SK-N-SH treated with all-trans-retinoic acid at 6 μM for 48 hours (cell line): ENCODE measurements around the gene CFD.

ENCODE experiments used
- ATAC-seq: fragments of 200-7000 bp; cut with Tn5 transposase; 3 replicates; pipeline ENCODE4 v1.9.1; 2020; ENCODE audit warnings: mild to moderate bottlenecking, moderate library complexity
- ARNTL ChIP-seq: fragments of 450-650 bp; formaldehyde crosslinking; IDR thresholded peaks from 2 replicates; pipeline ENCODE4 v1.5.0; 2020; ENCODE audit warnings: low read depth, mild to moderate bottlenecking, moderate library complexity, borderline replicate concordance
- BACH2 ChIP-seq: fragments of 250-450 bp; sonication (Bioruptor Pico); IDR thresholded peaks from 2 replicates; pipeline ENCODE4 v1.9.0; 2021; ENCODE audit warnings: mild to moderate bottlenecking, borderline replicate concordance
- CSDC2 ChIP-seq: fragments of 250-450 bp; sonication (Bioruptor Pico); IDR thresholded peaks from 2 replicates; pipeline ENCODE4 v1.5.0; 2020; ENCODE audit warnings: mild to moderate bottlenecking, moderate library complexity
- CSRNP3 ChIP-seq: fragments of 250-450 bp; sonication (Bioruptor Pico); IDR thresholded peaks from 2 replicates; pipeline ENCODE4 v1.5.1; 2021; ENCODE audit warnings: mild to moderate bottlenecking, moderate library complexity
- ESRRG ChIP-seq: fragments of 250-450 bp; sonication (Bioruptor Pico); IDR thresholded peaks from 2 replicates; pipeline ENCODE4 v1.6.1; 2021; ENCODE audit warnings: mild to moderate bottlenecking
- GLIS3 ChIP-seq: fragments of 250-450 bp; sonication (Bioruptor Pico); IDR thresholded peaks from 2 replicates; pipeline ENCODE4 v1.5.0; 2020; ENCODE audit warnings: mild to moderate bottlenecking, moderate library complexity
- ISL1 ChIP-seq: fragments of 250-450 bp; sonication (Bioruptor Pico); IDR thresholded peaks from 2 replicates; pipeline ENCODE4 v2.1.2; 2022; ENCODE audit warnings: mild to moderate bottlenecking, moderate library complexity
- OSR1 ChIP-seq: fragments of 250-450 bp; sonication (Bioruptor Pico); IDR thresholded peaks from 2 replicates; pipeline ENCODE4 v1.8.0; 2022; ENCODE audit warnings: moderate library complexity, mild to moderate bottlenecking, inconsistent platforms
- PATZ1 ChIP-seq: fragments of 250-450 bp; sonication (Bioruptor Pico); IDR thresholded peaks from 2 replicates; pipeline ENCODE4 v1.8.0; 2020; ENCODE audit warnings: mild to moderate bottlenecking, moderate library complexity, borderline replicate concordance
- POU6F1 ChIP-seq: fragments of 250-450 bp; sonication (Bioruptor Pico); IDR thresholded peaks from 2 replicates; pipeline ENCODE4 v1.8.0; 2021; ENCODE audit warnings: low read depth, mild to moderate bottlenecking, moderate library complexity, borderline replicate concordance
- PPARA ChIP-seq: fragments of 250-450 bp; sonication (Bioruptor Pico); IDR thresholded peaks from 2 replicates; pipeline ENCODE4 v1.5.0; 2020; ENCODE audit warnings: mild to moderate bottlenecking, borderline replicate concordance
- RARB ChIP-seq: fragments of 250-450 bp; sonication (Bioruptor Pico); IDR thresholded peaks from 2 replicates; pipeline ENCODE4 v1.8.0; 2021; ENCODE audit warnings: mild to moderate bottlenecking, moderate library complexity
- SNAI2 ChIP-seq: fragments of 250-450 bp; sonication (Bioruptor Pico); IDR thresholded peaks from 2 replicates; pipeline ENCODE4 v1.5.0; 2020; ENCODE audit warnings: mild to moderate bottlenecking, moderate library complexity
- TCF4 ChIP-seq: fragments of 250-450 bp; sonication (Bioruptor Pico); IDR thresholded peaks from 2 replicates; pipeline ENCODE4 v1.8.0; 2021; ENCODE audit warnings: mild to moderate bottlenecking, moderate library complexity, borderline replicate concordance
- TOX ChIP-seq: fragments of 250-450 bp; sonication (Bioruptor Pico); IDR thresholded peaks from 2 replicates; pipeline ENCODE4 v1.8.0; 2021; ENCODE audit warnings: mild to moderate bottlenecking, moderate library complexity, borderline replicate concordance
- TSHZ2 ChIP-seq: fragments of 250-450 bp; sonication (Bioruptor Pico); IDR thresholded peaks from 2 replicates; pipeline ENCODE4 v1.5.0; 2020; ENCODE audit warnings: mild to moderate bottlenecking, moderate library complexity
- ZC3H10 ChIP-seq: fragments of 250-450 bp; sonication (Bioruptor Pico); IDR thresholded peaks from 2 replicates; pipeline ENCODE4 v1.5.1; 2021; ENCODE audit warnings: mild to moderate bottlenecking, moderate library complexity
- ZFP3 ChIP-seq: fragments of 250-450 bp; sonication (Bioruptor Pico); IDR thresholded peaks from 2 replicates; pipeline ENCODE4 v1.5.0; 2020; ENCODE audit warnings: mild to moderate bottlenecking, moderate library complexity
- ZFP30 ChIP-seq: fragments of 450-650 bp; formaldehyde crosslinking; IDR thresholded peaks from 2 replicates; pipeline ENCODE4 v1.5.0; 2022; ENCODE audit warnings: mild to moderate bottlenecking, moderate library complexity
- ZNF565 ChIP-seq: fragments of 450-650 bp; formaldehyde crosslinking; conservative IDR thresholded peaks from 2 replicates; pipeline ENCODE4 v1.5.0; 2020; ENCODE audit warnings: low read depth, mild to moderate bottlenecking, moderate library complexity
- ZNF70 ChIP-seq: fragments of 450-650 bp; formaldehyde crosslinking; IDR thresholded peaks from 2 replicates; pipeline ENCODE4 v1.5.0; 2020; ENCODE audit warnings: mild to moderate bottlenecking, moderate library complexity
- ZNF8 ChIP-seq: fragments of 450-650 bp; formaldehyde crosslinking; IDR thresholded peaks from 2 replicates; pipeline ENCODE4 v1.5.0; 2020; ENCODE audit warnings: mild to moderate bottlenecking, moderate library complexity

CFD gene

GRCh38 chr19:850221-850978, 9.1 kb upstream of the CFD start:
- TF ChIP-seq SNAI2 (no peak), ZFP3 (no peak), CSDC2 (CRISPR knock-in tag) (no peak), ZNF70 (CRISPR knock-in tag) (no peak), ESRRG (CRISPR knock-in tag) (no peak), PATZ1 (CRISPR knock-in tag) (no peak), OSR1 (no peak), TCF4 (CRISPR knock-in tag) (no peak), PPARA (no peak), ISL1 (no peak), ZNF8 (CRISPR knock-in tag) (no peak), GLIS3 (no peak)
- TF ChIP-seq, all 23 proteins: peak for 0
- ATAC-seq: peak; percentile 75

- TF ChIP-seq TCF4 (CRISPR knock-in tag): no peak
- no peak for TF ChIP-seq ARNTL (CRISPR knock-in tag)
- TF ChIP-seq GLIS3: no peak
- no peak for TF ChIP-seq ESRRG (CRISPR knock-in tag)
- no peak for TF ChIP-seq ZNF70 (CRISPR knock-in tag)
- no peak for TF ChIP-seq RARB (CRISPR knock-in tag)
- TF ChIP-seq CSRNP3 (CRISPR knock-in tag): no peak
- ATAC-seq: no peak
Observed at GRCh38 chr19:850979-851335, 8.5 kb upstream of the CFD start.

GRCh38 chr19:852136-853013, 7.1 kb upstream of the CFD start, which contains the start of gene ELANE:
TSS of gene ELANE (plus strand) at chr19:852303. CDS start at chr19:852329, 26 bp downstream.
- no peak for TF ChIP-seq BACH2 (CRISPR knock-in tag)
- TF ChIP-seq ISL1: no peak
- TF ChIP-seq RARB (CRISPR knock-in tag): no peak
- no peak for TF ChIP-seq TSHZ2 (CRISPR knock-in tag)
- no peak for TF ChIP-seq SNAI2
- no peak for TF ChIP-seq ESRRG (CRISPR knock-in tag)
- no peak for TF ChIP-seq TCF4 (CRISPR knock-in tag)
- no peak for TF ChIP-seq ZFP3
- TF ChIP-seq GLIS3: no peak
- no peak for TF ChIP-seq ARNTL (CRISPR knock-in tag)
- no peak for TF ChIP-seq ZNF70 (CRISPR knock-in tag)
- no peak for TF ChIP-seq ZNF8 (CRISPR knock-in tag)
- TF ChIP-seq ZNF565 (CRISPR knock-in tag): no peak
- TF ChIP-seq TOX (CRISPR knock-in tag): no peak
- TF ChIP-seq ZFP30: no peak
- TF ChIP-seq OSR1: no peak
- TF ChIP-seq POU6F1 (CRISPR knock-in tag): no peak
- no peak for TF ChIP-seq CSRNP3 (CRISPR knock-in tag)
- no peak for TF ChIP-seq ZC3H10 (CRISPR knock-in tag)
- no peak for TF ChIP-seq CSDC2 (CRISPR knock-in tag)
- ATAC-seq: no peak
